ENCODE data around the gene DLL1. TPM values are rescaled to one million over a fixed set of nuclear protein-coding genes. Genes with fewer than 3 reads are reported as not detected.
"Not testable (repeated sequence)": the region's sequence is repeated elsewhere in the genome, so short reads cannot be mapped to it uniquely, and the experiment has no call there.

The DLL1 gene, protein sequence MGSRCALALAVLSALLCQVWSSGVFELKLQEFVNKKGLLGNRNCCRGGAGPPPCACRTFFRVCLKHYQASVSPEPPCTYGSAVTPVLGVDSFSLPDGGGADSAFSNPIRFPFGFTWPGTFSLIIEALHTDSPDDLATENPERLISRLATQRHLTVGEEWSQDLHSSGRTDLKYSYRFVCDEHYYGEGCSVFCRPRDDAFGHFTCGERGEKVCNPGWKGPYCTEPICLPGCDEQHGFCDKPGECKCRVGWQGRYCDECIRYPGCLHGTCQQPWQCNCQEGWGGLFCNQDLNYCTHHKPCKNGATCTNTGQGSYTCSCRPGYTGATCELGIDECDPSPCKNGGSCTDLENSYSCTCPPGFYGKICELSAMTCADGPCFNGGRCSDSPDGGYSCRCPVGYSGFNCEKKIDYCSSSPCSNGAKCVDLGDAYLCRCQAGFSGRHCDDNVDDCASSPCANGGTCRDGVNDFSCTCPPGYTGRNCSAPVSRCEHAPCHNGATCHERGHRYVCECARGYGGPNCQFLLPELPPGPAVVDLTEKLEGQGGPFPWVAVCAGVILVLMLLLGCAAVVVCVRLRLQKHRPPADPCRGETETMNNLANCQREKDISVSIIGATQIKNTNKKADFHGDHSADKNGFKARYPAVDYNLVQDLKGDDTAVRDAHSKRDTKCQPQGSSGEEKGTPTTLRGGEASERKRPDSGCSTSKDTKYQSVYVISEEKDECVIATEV
- polyA plus RNA-seq (2011; rRNA removed) (0.06 and 0.07 TPM in 2 replicates), polyA minus RNA-seq (2011; rRNA and poly(A)+ RNA removed) (not detected in 2 replicates)

- DNase-seq (ENCODE audit: low read depth, low spot score) = no peak
- H3K9me3 ChIP-seq (ENCODE audit: control insufficient read depth, insufficient read depth, low read length) = no peaks in the 10 kb centered on the region; the same call in 1 of the 2 replicates
- H3K27ac ChIP-seq (ENCODE audit: low read depth, low read length) = no peak within 1 kb of the TSS
- no peak for TF ChIP-seq CTCF (IDR thresholded peaks at IDR 0.05; ENCODE audit: low read depth, low read length)
- POLR2A ChIA-PET = no interaction called here
- peaks cover 86% of the 10 kb centered on the region for H3K27me3 ChIP-seq (ENCODE audit: control insufficient read depth, insufficient read depth, low read length)
- CTCF ChIA-PET = interaction anchor here (0.5 to 1.8 kb wide), 3 partner anchors 239 to 672 kb away, joined by 3 to 5 read pairs (median 3); no protein-coding TSS in a partner anchor
- H3K4me3 ChIP-seq (ENCODE audit: low read depth, low read length) = peak within 1 kb of the TSS; percentile 61
These were observed at the start of gene DLL1 for GRCh38 chr6:170290296-170291128. Gene DLL1, minus strand, starts transcription at chr6:170291078. Its CDS starts 939 bp downstream, at chr6:170290139.

- POLR2A ChIA-PET; DNase-seq (ENCODE audit: low read depth, low spot score): not testable (repeated sequence)
These were observed 44.3 kb upstream of the DLL1 start for GRCh38 chr6:170335199-170335598.

DNA sequence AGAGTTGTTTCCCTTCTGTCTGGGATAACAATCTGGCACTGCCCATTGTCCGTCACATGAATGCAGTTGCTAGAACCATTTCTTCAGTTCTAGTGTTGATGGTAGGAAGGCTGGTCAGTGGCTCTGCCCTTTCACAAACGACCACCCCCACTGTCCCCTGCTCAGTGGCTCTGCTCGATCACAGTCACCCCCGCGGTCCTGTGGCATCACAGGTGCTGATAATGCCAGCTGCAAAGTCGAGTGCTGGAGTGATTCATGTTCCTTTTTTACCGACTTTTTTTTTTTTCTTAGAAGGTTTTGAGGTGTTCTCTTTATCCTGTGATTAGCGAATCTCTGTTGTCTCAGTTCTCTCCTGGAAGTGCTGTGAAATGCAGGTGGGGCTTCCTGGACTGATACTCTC lies 38.4 kb upstream of the DLL1 start:
- Histone ChIP-seq H3K27ac (ENCODE audit: low read depth, low read length) (no peak overlapping the region), H3K9me3 (ENCODE audit: control insufficient read depth, insufficient read depth, low read length) (no peaks in the 10 kb centered on the region), H3K27me3 (ENCODE audit: control insufficient read depth, insufficient read depth, low read length) (no peaks in the 10 kb centered on the region), H3K4me3 (ENCODE audit: low read depth, low read length) (no peak overlapping the region)
- CTCF ChIA-PET = no interaction called here
- no peak for DNase-seq (ENCODE audit: low read depth, low spot score)
- POLR2A ChIA-PET = no interaction called here
- no peak for TF ChIP-seq CTCF (IDR thresholded peaks at IDR 0.05; ENCODE audit: low read depth, low read length)

More at GRCh38 chr6:170335199-170335598, 44.3 kb upstream of the DLL1 start:
- H3K27ac ChIP-seq (ENCODE audit: low read depth, low read length); CTCF ChIA-PET; H3K9me3 ChIP-seq (ENCODE audit: control insufficient read depth, insufficient read depth, low read length); H3K4me3 ChIP-seq (ENCODE audit: low read depth, low read length); H3K27me3 ChIP-seq (ENCODE audit: control insufficient read depth, insufficient read depth, low read length): not testable (repeated sequence)

DNA sequence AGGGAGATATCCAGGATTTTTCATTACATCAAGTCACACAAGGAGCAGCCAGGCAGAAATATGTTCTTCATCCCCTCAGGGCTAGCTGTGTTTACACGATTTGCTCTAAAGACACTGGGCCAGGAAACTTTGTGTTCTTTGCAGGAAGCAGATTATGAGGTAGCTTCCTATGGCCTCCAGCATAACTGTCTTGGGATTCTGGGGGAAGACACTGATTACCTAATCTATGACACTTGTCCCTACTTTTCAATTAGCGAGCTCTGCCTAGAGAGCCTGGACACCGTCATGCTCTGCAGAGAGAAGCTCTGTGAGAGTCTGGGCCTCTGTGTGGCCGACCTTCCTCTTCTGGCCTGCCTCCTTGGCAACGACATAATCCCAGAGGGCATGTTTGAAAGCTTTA lies 26.8 kb upstream of the DLL1 start:
- POLR2A ChIA-PET = no interaction called here
- no peak overlapping the region for H3K4me3 ChIP-seq (ENCODE audit: low read depth, low read length)
- no peak for TF ChIP-seq CTCF (IDR thresholded peaks at IDR 0.05; ENCODE audit: low read depth, low read length)
- H3K27ac ChIP-seq (ENCODE audit: low read depth, low read length) = no peak overlapping the region
- CTCF ChIA-PET = no interaction called here
- no peak for DNase-seq (ENCODE audit: low read depth, low spot score)
- H3K27me3 ChIP-seq (ENCODE audit: control insufficient read depth, insufficient read depth, low read length) = no peaks in the 10 kb centered on the region
- no peaks in the 10 kb centered on the region for H3K9me3 ChIP-seq (ENCODE audit: control insufficient read depth, insufficient read depth, low read length)

- no peaks in the 10 kb centered on the region for H3K9me3 ChIP-seq (ENCODE audit: control insufficient read depth, insufficient read depth, low read length)
- no peak overlapping the region for H3K4me3 ChIP-seq (ENCODE audit: low read depth, low read length)
- ChIA-PET POLR2A (no interaction called here), CTCF (no interaction called here)
- no peak overlapping the region for H3K27ac ChIP-seq (ENCODE audit: low read depth, low read length)
- DNase-seq (ENCODE audit: low read depth, low spot score) = no peak
- H3K27me3 ChIP-seq (ENCODE audit: control insufficient read depth, insufficient read depth, low read length) = no peaks in the 10 kb centered on the region
- no peak for TF ChIP-seq CTCF (IDR thresholded peaks at IDR 0.05; ENCODE audit: low read depth, low read length)
These were observed 26.2 kb upstream of the DLL1 start for GRCh38 chr6:170317076-170317475.
